BLaER1 treated with 17β-estradiol and CSF1 and Interleukin-3, amounts not matched to agents 10 nM and 100 nM (cell line): ENCODE data around the gene TBKBP1.
A peak's percentile ranks its signal among the peaks of the same experiment; 100 is the strongest.

Experiments used
- H3K27ac ChIP-seq, 11 experiments: shearing (Covaris generic); formaldehyde crosslinking; 2 replicates each; pipeline ENCODE4 v1.8.1; 2022
- H3K27me3 ChIP-seq, 11 experiments: shearing (Covaris generic); formaldehyde crosslinking; 2 replicates each; pipeline ENCODE4 v1.8.1; 2022
- H3K36me3 ChIP-seq, 11 experiments: shearing (Covaris generic); formaldehyde crosslinking; 2 replicates each; pipeline ENCODE4 v1.8.1; 2022
- H3K4me1 ChIP-seq, 10 experiments: shearing (Covaris generic); formaldehyde crosslinking; 2 replicates each; pipeline ENCODE4 v1.8.1; 2022
- H3K4me2 ChIP-seq, 11 experiments: shearing (Covaris generic); formaldehyde crosslinking; 2 replicates each; pipeline ENCODE4 v1.8.1; 2022
- H3K4me3 ChIP-seq, 10 experiments: shearing (Covaris generic); formaldehyde crosslinking; 2 replicates each; pipeline ENCODE4 v1.8.1; 2022
- H3K9ac ChIP-seq, 11 experiments: shearing (Covaris generic); formaldehyde crosslinking; 2 replicates each; pipeline ENCODE4 v1.8.1; 2022
- H3K9me3 ChIP-seq, 11 experiments: shearing (Covaris generic); formaldehyde crosslinking; replicated peaks in 1 of 11; 2 replicates each; pipeline ENCODE4 v1.8.1; 2022
- H4K20me1 ChIP-seq, 11 experiments: shearing (Covaris generic); formaldehyde crosslinking; 2 replicates each; pipeline ENCODE4 v1.8.1; 2022
- Cebpa-rat ChIP-seq, 11 experiments: shearing (Covaris generic); IDR thresholded peaks; 2 replicates each; pipeline ENCODE4 v1.8.1; 2022

TBKBP1 gene

GRCh38 chr17:47653442-47653841, 40.5 kb upstream of the TBKBP1 start:
- peak overlapping the region; percentile 79 to 99 (median 90); a peak in 21 of 22 replicates for H3K4me2 ChIP-seq
- no peaks in the 10 kb centered on the region for H3K27me3 ChIP-seq
- peaks cover 70 to 79% (median 71%) of the 10 kb centered on the region in 11 experiments for H4K20me1 ChIP-seq
- TF ChIP-seq Cebpa-rat (IDR thresholded peaks at IDR 0.05) = no peak
- peak overlapping the region in 2 of 11 experiments; percentile 5 to 7; a peak in 5 of 22 replicates for H3K9ac ChIP-seq
- H3K4me3 ChIP-seq = peak overlapping the region in 7 of 10 experiments; percentile 10 to 92 (median 80); a peak in 11 of 20 replicates
- H3K9me3 ChIP-seq = no peaks in the 10 kb centered on the region
- no peak overlapping the region for H3K27ac ChIP-seq
- peaks cover 56 to 80% (median 76%) of the 10 kb centered on the region in 10 experiments for H3K4me1 ChIP-seq
- peaks cover 72 to 78% (median 76%) of the 10 kb centered on the region in 11 experiments for H3K36me3 ChIP-seq

- H3K27ac ChIP-seq = no peak overlapping the region
- peak overlapping the region; percentile 29 to 99 (median 90); a peak in 21 of 22 replicates for H3K4me2 ChIP-seq
- H3K9me3 ChIP-seq = no peaks in the 10 kb centered on the region
- peaks cover 81 to 94% (median 87%) of the 10 kb centered on the region in 11 experiments for H4K20me1 ChIP-seq
- H3K9ac ChIP-seq = peak overlapping the region in 8 of 11 experiments; percentile 6 to 40 (median 20); a peak in 8 of 22 replicates
- peaks cover 65 to 89% (median 85%) of the 10 kb centered on the region in 10 experiments for H3K4me1 ChIP-seq
- H3K36me3 ChIP-seq = peaks cover 84 to 94% (median 90%) of the 10 kb centered on the region in 11 experiments
- no peaks in the 10 kb centered on the region for H3K27me3 ChIP-seq
- TF ChIP-seq Cebpa-rat (IDR thresholded peaks at IDR 0.05) = no peak
- H3K4me3 ChIP-seq = peak overlapping the region in 4 of 10 experiments; percentile 7 to 29 (median 9); a peak in 7 of 20 replicates
Observed at GRCh38 chr17:47654991-47655390, 39.0 kb upstream of the TBKBP1 start.

- Histone ChIP-seq H3K36me3 (peaks cover 92 to 100% (median 97%) of the 10 kb centered on the region in 11 experiments), H4K20me1 (peaks cover 93 to 100% (median 99%) of the 10 kb centered on the region in 11 experiments)
Observed at GRCh38 chr17:47660064-47660492, 33.9 kb upstream of the TBKBP1 start.

GRCh38 chr17:47663912-47664623, 29.9 kb upstream of the TBKBP1 start:
- Histone ChIP-seq H3K36me3 (peaks cover 89 to 100% (median 96%) of the 10 kb centered on the region in 11 experiments), H3K4me2 (peak overlapping the region in 10 of 11 experiments; percentile 18 to 50 (median 36); a peak in 14 of 22 replicates), H3K4me3 (no peak overlapping the region), H3K9me3 (no peaks in the 10 kb centered on the region), H3K9ac (peak overlapping the region in 6 of 11 experiments; percentile 1 to 34 (median 26); a peak in 8 of 22 replicates), H3K27ac (peak overlapping the region in 3 of 11 experiments; percentile 0 to 37 (median 0); a peak in 3 of 22 replicates), H4K20me1 (peaks cover 89 to 99% (median 97%) of the 10 kb centered on the region in 11 experiments; a peak in 21 of 22 replicates), H3K4me1 (peaks cover 31 to 59% (median 38%) of the 10 kb centered on the region in 10 experiments), H3K27me3 (no peaks in the 10 kb centered on the region)
- TF ChIP-seq Cebpa-rat (IDR thresholded peaks at IDR 0.05) = no peak

More at GRCh38 chr17:47660064-47660492, 33.9 kb upstream of the TBKBP1 start:
- Histone ChIP-seq H3K4me1 (peaks cover 50 to 81% (median 70%) of the 10 kb centered on the region in 10 experiments), H3K4me3 (peak overlapping the region in 5 of 10 experiments; percentile 5 to 38 (median 34); a peak in 5 of 20 replicates), H3K27ac (peak overlapping the region in 10 of 11 experiments; percentile 2 to 73 (median 66); a peak in 19 of 22 replicates), H3K9ac (peak overlapping the region in 8 of 11 experiments; percentile 17 to 62 (median 43); a peak in 12 of 22 replicates), H3K27me3 (no peaks in the 10 kb centered on the region), H3K9me3 (no peaks in the 10 kb centered on the region), H3K4me2 (peak overlapping the region; percentile 49 to 84 (median 65); a peak in 21 of 22 replicates)
- TF ChIP-seq Cebpa-rat (IDR thresholded peaks at IDR 0.05) = no peak

- H3K4me2 ChIP-seq = no peak overlapping the region
- no peak overlapping the region for H3K4me3 ChIP-seq
- H3K4me1 ChIP-seq = peaks cover 26 to 59% (median 37%) of the 10 kb centered on the region in 10 experiments
- H3K9ac ChIP-seq = no peak overlapping the region
- H3K27me3 ChIP-seq = no peaks in the 10 kb centered on the region
- 0 out of 22 replicates have a peak overlapping the region, but pooled peaks of 2 of the 11 experiments have one; percentile 11 to 50 for H3K27ac ChIP-seq
- H3K36me3 ChIP-seq = peaks cover 89 to 100% (median 96%) of the 10 kb centered on the region in 11 experiments
- no peaks in the 10 kb centered on the region for H3K9me3 ChIP-seq
- H4K20me1 ChIP-seq = peaks cover 90 to 99% (median 97%) of the 10 kb centered on the region in 11 experiments
- TF ChIP-seq Cebpa-rat (IDR thresholded peaks at IDR 0.05) = no peak
Observed at GRCh38 chr17:47664624-47664941, 29.4 kb upstream of the TBKBP1 start.

- H3K36me3 ChIP-seq = peaks cover 94 to 100% (median 98%) of the 10 kb centered on the region in 11 experiments
- H4K20me1 ChIP-seq = peaks cover 89 to 99% (median 97%) of the 10 kb centered on the region in 11 experiments
- no peak overlapping the region for H3K4me3 ChIP-seq
- H3K9me3 ChIP-seq = no peaks in the 10 kb centered on the region
- no peaks in the 10 kb centered on the region for H3K27me3 ChIP-seq
- TF ChIP-seq Cebpa-rat (IDR thresholded peaks at IDR 0.05) = peak in 1 of 11 experiments; percentile 42; a peak in 2 of 22 replicates
- H3K27ac ChIP-seq = peak overlapping the region in 5 of 11 experiments; percentile 0 to 50 (median 33); a peak in 9 of 22 replicates
- H3K4me2 ChIP-seq = no peak overlapping the region
- peaks cover 15 to 60% (median 35%) of the 10 kb centered on the region in 10 experiments for H3K4me1 ChIP-seq
- H3K9ac ChIP-seq = peak overlapping the region in 1 of 11 experiments; percentile 22; a peak in 4 of 22 replicates
Observed at GRCh38 chr17:47665655-47666054, 28.3 kb upstream of the TBKBP1 start.

GRCh38 chr17:47669081-47669480, 24.9 kb upstream of the TBKBP1 start:
- Histone ChIP-seq H3K36me3 (peaks cover 94 to 100% (median 98%) of the 10 kb centered on the region in 11 experiments), H4K20me1 (peaks cover 74 to 98% (median 97%) of the 10 kb centered on the region in 11 experiments), H3K4me1 (peaks cover 1 to 47% (median 21%) of the 10 kb centered on the region in 10 experiments; a peak in 18 of 20 replicates), H3K27me3 (no peaks in the 10 kb centered on the region), H3K4me2 (peak overlapping the region in 4 of 11 experiments; percentile 22 to 67 (median 50); a peak in 6 of 22 replicates), H3K4me3 (no peak overlapping the region), H3K9ac (0 out of 22 replicates have a peak overlapping the region, but pooled peaks of 1 of the 11 experiments have one; percentile 6), H3K27ac (no peak overlapping the region), H3K9me3 (no peaks in the 10 kb centered on the region)
- TF ChIP-seq Cebpa-rat (IDR thresholded peaks at IDR 0.05) = no peak

GRCh38 chr17:47670064-47670463, 23.9 kb upstream of the TBKBP1 start:
- Histone ChIP-seq H3K9me3 (no peaks in the 10 kb centered on the region), H4K20me1 (peaks cover 74 to 98% (median 97%) of the 10 kb centered on the region in 11 experiments), H3K4me1 (peaks cover 0 to 38% (median 16%) of the 10 kb centered on the region in 10 experiments; a peak in 13 of 20 replicates), H3K27ac (peak overlapping the region in 6 of 11 experiments; percentile 1 to 55 (median 30); a peak in 6 of 22 replicates), H3K4me2 (peak overlapping the region in 6 of 11 experiments; percentile 2 to 67 (median 51); a peak in 11 of 22 replicates), H3K9ac (peak overlapping the region in 2 of 11 experiments; percentile 6 to 20; a peak in 1 of 22 replicates), H3K27me3 (no peaks in the 10 kb centered on the region), H3K36me3 (peaks cover 97 to 100% (median 98%) of the 10 kb centered on the region in 11 experiments), H3K4me3 (no peak overlapping the region)
- no peak for TF ChIP-seq Cebpa-rat (IDR thresholded peaks at IDR 0.05)
